NCI-H524 (cell line): ENCODE data around the gene OR56A5.
"Not testable (repeated sequence)": the region's sequence is repeated elsewhere in the genome, so short reads cannot be mapped to it uniquely, and the experiment has no call there.

Experiments
- DNase-seq, 2 experiments: peaks; one replicate each; lab custom pipeline; 2025; lab: John Stamatoyannopoulos, UW

Gene OR56A5

GRCh38 chr11:5968394-5968793, at the start of gene OR56A5:
Gene OR56A5, minus strand, starts transcription at chr11:5968494. Its CDS starts 0 bp downstream, at chr11:5968494.
- no peak for DNase-seq

- no peak for DNase-seq
Measured at GRCh38 chr11:6013042-6013441, 44.7 kb upstream of the OR56A5 start.

- no peak for DNase-seq
Measured at GRCh38 chr11:6012035-6012668, 43.9 kb upstream of the OR56A5 start.

GRCh38 chr11:6006846-6007245, 38.6 kb upstream of the OR56A5 start, which contains the start of gene OR56A4:
Gene OR56A4, minus strand, starts transcription at chr11:6006946. Its CDS starts 3,954 bp downstream, at chr11:6002992.
- no peak for DNase-seq

GRCh38 chr11:6006395-6006794, 38.1 kb upstream of the OR56A5 start:
- DNase-seq = no peak

GRCh38 chr11:6002202-6002699, 34.0 kb upstream of the OR56A5 start:
- DNase-seq = no peak

GRCh38 chr11:5994791-5995190, 26.5 kb upstream of the OR56A5 start:
- DNase-seq = no peak

GRCh38 chr11:5992604-5993251, 24.4 kb upstream of the OR56A5 start:
- DNase-seq = peak in 1 of 2 experiments; percentile 30

GRCh38 chr11:5992150-5992549, 23.9 kb upstream of the OR56A5 start:
- no peak for DNase-seq

GRCh38 chr11:5989203-5989602, 20.9 kb upstream of the OR56A5 start:
- DNase-seq = no peak

GRCh38 chr11:5986885-5987284, 18.6 kb upstream of the OR56A5 start, which contains the start of gene OR52L1:
Gene OR52L1, minus strand, starts transcription at chr11:5986985. Its CDS starts 55 bp downstream, at chr11:5986930.
- DNase-seq = no peak

- no peak for DNase-seq
Measured at GRCh38 chr11:5983443-5983842, 15.1 kb upstream of the OR56A5 start.

GRCh38 chr11:5973530-5973929, 5.2 kb upstream of the OR56A5 start:
- DNase-seq = no peak

GRCh38 chr11:5967708-5968107, 586 bp downstream of the OR56A5 start:
- DNase-seq = no peak

GRCh38 chr11:5966958-5967357, 1.3 kb downstream of the OR56A5 start:
- no peak for DNase-seq

- DNase-seq = not testable (repeated sequence)
Measured at GRCh38 chr11:5960704-5961320, 7.5 kb downstream of the OR56A5 start.

- no peak for DNase-seq
Measured at GRCh38 chr11:5955586-5955985, 12.7 kb downstream of the OR56A5 start.

- no peak for DNase-seq
Measured at GRCh38 chr11:5941951-5942350, 26.3 kb downstream of the OR56A5 start, which contains the start of gene OR56A3. Gene OR56A3, plus strand, starts transcription at chr11:5942251. Its CDS starts 5,096 bp downstream, at chr11:5947347.

GRCh38 chr11:5940748-5941147, 27.5 kb downstream of the OR56A5 start:
- DNase-seq = no peak

- no peak for DNase-seq
Measured at GRCh38 chr11:5938603-5938965, 29.7 kb downstream of the OR56A5 start.

- DNase-seq = no peak
Measured at GRCh38 chr11:5937868-5938602, 30.3 kb downstream of the OR56A5 start.

GRCh38 chr11:5933116-5933515, 35.2 kb downstream of the OR56A5 start:
- DNase-seq = no peak
